GM12872 (cell line): ENCODE results near the gene CCDC33.

Source experiments
- TF ChIP-seq, protein P1 (sequence below): IDR thresholded peaks from 3 replicates; pipeline ENCODE4 v1.5.1; 2011; ENCODE audit warnings: low read depth, mild to moderate bottlenecking, low read length, moderate library complexity; ENCODE audit not compliant: insufficient read depth

CCDC33 gene

DNA sequence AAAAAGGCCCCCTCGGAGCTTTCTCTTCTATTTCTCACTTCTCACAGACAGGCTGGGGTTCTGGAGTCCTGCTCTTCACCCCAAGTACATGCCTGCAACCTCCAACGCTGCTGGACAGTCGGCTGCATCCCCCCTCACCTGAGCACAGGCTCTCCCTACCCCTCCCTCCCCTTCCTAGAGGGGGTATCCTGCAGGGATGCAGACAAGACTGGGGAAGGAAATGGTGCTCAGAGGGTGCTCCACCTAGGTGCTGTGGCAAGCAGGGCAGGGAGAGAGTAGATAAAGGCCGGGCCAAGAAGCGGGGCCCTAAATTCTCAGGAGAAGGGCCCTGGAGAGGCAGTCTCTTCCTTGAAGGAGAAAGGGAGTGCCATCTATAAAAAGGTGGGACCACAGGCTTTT lies 26.6 kb upstream of the CCDC33 start:
- TF ChIP-seq, protein P1, sequence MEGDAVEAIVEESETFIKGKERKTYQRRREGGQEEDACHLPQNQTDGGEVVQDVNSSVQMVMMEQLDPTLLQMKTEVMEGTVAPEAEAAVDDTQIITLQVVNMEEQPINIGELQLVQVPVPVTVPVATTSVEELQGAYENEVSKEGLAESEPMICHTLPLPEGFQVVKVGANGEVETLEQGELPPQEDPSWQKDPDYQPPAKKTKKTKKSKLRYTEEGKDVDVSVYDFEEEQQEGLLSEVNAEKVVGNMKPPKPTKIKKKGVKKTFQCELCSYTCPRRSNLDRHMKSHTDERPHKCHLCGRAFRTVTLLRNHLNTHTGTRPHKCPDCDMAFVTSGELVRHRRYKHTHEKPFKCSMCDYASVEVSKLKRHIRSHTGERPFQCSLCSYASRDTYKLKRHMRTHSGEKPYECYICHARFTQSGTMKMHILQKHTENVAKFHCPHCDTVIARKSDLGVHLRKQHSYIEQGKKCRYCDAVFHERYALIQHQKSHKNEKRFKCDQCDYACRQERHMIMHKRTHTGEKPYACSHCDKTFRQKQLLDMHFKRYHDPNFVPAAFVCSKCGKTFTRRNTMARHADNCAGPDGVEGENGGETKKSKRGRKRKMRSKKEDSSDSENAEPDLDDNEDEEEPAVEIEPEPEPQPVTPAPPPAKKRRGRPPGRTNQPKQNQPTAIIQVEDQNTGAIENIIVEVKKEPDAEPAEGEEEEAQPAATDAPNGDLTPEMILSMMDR = no peak

DNA sequence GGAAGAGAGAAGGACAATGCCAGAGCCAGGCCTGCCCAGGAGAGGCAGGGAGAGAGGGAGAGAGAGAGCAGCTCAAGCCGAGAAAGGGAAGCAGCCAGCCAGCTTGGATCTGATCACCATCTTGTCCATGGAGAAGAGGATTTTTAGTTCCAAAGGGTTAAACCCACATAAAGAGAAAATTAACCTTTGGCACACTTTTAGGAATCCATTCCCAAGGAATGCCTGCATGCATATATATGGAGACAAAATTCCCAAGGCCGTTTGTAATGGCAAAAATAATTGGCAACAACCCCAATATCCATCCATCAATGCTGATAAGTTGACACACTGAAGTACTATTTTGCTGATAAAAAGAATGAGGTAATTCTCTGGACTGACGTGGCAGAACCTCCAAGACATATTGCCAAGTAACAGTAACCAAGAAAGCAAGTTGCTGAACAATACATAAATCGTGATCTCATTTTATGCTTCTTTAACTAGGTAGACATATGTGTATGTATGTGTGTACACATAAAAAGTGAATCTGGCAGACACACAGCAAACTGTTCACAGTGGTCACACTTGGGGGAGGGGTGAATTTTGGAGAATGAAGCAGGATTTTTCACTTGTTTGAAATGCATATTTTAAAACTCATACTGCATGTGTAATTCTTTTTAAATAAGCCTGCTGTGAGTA lies 26.0 kb upstream of the CCDC33 start:
- TF ChIP-seq, protein P1 = no peak

DNA sequence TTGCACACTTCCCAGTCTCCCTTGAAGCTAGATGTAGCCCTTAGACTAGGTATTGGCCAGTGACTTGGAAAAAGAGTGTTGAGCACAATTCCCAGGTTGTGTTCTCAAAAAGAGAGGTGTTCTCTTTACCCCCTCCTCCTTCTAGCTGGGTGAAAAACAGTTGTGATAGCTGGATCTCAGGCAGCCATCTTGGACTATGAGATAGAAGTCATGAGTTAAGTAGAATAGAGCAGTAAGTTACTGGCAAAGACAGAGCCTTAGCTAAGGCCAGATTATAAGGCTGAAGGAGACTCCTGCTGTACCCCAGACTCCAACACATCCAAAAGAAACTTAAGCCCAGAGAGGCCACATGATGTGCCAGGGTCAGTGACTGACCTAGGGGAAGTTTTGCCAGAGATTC lies 25.4 kb upstream of the CCDC33 start:
- TF ChIP-seq, protein P1 = no peak

GRCh38 chr15:74211656-74212055 lies 24.5 kb upstream of the CCDC33 start:
- TF ChIP-seq, protein P1 = no peak

DNA sequence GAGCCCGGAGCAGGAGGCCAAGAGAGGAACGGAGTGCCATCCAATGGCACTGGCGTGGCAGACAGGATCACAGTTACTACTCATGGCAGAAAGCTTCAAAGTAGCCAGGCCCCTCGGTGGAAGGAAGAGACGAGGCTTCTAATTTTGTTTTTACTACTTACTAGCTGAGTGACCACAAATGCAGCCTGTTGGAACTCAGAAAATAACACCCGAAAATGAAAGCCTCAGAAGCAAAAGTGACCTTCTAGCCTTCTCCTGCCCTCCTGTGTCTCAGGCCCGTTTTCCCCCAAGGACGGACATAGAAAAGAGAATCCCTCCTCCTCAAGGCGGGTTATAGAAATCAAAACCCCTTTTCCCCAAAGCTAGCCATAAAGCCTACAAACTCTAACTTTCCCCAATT lies 23.6 kb upstream of the CCDC33 start:
- TF ChIP-seq, protein P1 = no peak

DNA sequence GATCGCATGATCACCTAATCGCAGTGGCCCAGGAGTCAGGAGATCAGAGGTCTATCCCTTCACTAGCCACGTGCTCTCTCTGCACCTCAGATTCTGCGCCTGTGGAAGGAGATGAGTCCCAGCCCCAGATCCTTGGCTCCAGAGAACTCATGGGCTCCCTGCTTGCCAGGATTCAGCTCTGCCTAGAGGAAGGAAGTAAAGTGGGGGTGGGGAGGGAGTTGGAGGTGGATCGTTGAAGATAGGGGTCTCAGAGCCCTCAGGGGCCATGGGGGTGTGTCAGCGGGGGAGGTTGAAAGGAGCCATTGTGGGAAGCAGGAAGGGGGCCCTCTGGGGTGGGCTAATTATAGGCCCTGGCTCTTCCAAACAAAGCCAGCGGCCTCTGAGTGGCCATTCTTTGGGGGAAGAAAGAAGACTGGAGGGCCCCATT lies 22.3 kb upstream of the CCDC33 start:
- TF ChIP-seq, protein P1 = no peak

GRCh38 chr15:74214324-74215021 lies 21.7 kb upstream of the CCDC33 start:
- TF ChIP-seq, protein P1 = no peak
